Right forelimb (tissue), 1 donor: ENCODE measurements around the gene OR51A7.

Experiments used
- DNase-seq: peaks from one replicate; pipeline ENCODE4 v3.0.0-alpha.2; 2018

OR51A7 gene

GRCh38 chr11:4957396-4957795 lies 53.8 kb downstream of the OR51A7 start:
- DNase-seq = no peak
